Panc1 (cell line): ENCODE measurements around the gene TRIO. TPM values are rescaled to one million over a fixed set of nuclear protein-coding genes. Genes with fewer than 3 reads are reported as not detected.

ENCODE experiments used
- ATAC-seq: fragments of 200-7000 bp; cut with Tn5 transposase; 2 replicates; pipeline ENCODE4 v1.9.1; 2020; ENCODE audit warnings: mild to moderate bottlenecking, moderate library complexity
- BruUV-seq: library from RNA; stranded (reverse); fragments of 400-500 nt; replicated peaks from 2 replicates; lab custom pipeline; 2021; lab: Mats Ljungman, UMichigan
- CTCF ChIA-PET: fragments of 300-600 bp; sonication (Branson Sonifier 250); formaldehyde crosslinking; loops from one replicate; lab custom pipeline; 2022; ENCODE audit warnings: antibody characterized with exemption; lab: Charles Lee
- POLR2A ChIA-PET: fragments of 300-600 bp; sonication (Branson Sonifier 250); formaldehyde crosslinking; loops from one replicate; lab custom pipeline; 2022; ENCODE audit warnings: antibody characterized with exemption; lab: Charles Lee
- DNase-seq: peaks from one replicate; pipeline ENCODE4 v3.0.0-alpha.2; 2010; ENCODE audit warnings: low read depth, low spot score
- H3K27ac ChIP-seq: 2 replicates; pipeline ENCODE4 v1.5.1; 2011; ENCODE audit warnings: mild to moderate bottlenecking, low read length, inconsistent platforms
- H3K27me3 ChIP-seq: fragments of 200-500 bp; sonication (Bioruptor generic); 2 replicates; pipeline ENCODE4 v1.6.0; 2014; ENCODE audit warnings: low read length, inconsistent platforms; ENCODE audit not compliant: control insufficient read depth, insufficient read depth
- H3K36me3 ChIP-seq: fragments of 200-500 bp; sonication (Bioruptor generic); 2 replicates; pipeline ENCODE4 v1.5.1; 2014; ENCODE audit warnings: inconsistent platforms, mild to moderate bottlenecking, low read length, moderate library complexity; ENCODE audit not compliant: control insufficient read depth, insufficient read depth
- H3K4me1 ChIP-seq: 2 replicates; pipeline ENCODE4 v1.5.1; 2011; ENCODE audit warnings: inconsistent platforms, mild to moderate bottlenecking, low read length, moderate library complexity; ENCODE audit not compliant: control insufficient read depth, insufficient read depth
- H3K4me3 ChIP-seq, 2 experiments: 2 replicates each; pipeline ENCODE4 v1.5.1; 2011 to 2012; ENCODE audit warnings: low read depth in 2 of 2, low read length in 2 of 2, mild to moderate bottlenecking in 2 of 2, inconsistent platforms in 1 of 2, moderate library complexity in 1 of 2
- H3K9me3 ChIP-seq: fragments of 200-500 bp; sonication (Bioruptor generic); 2 replicates; pipeline ENCODE4 v1.5.1; 2014; ENCODE audit warnings: low read depth, mild to moderate bottlenecking, inconsistent platforms, low read length, moderate library complexity; ENCODE audit not compliant: control insufficient read depth, insufficient read depth
- CTCF ChIP-seq: fragments of 450-650 bp; IDR thresholded peaks from 2 replicates; pipeline ENCODE4 v1.5.1; 2017; ENCODE audit warnings: mild to moderate bottlenecking
- POLR2AphosphoS5 ChIP-seq: IDR thresholded peaks from 2 replicates; pipeline ENCODE4 v1.6.1; 2012; ENCODE audit warnings: mild to moderate bottlenecking, low read depth, low read length, moderate library complexity
- REST ChIP-seq, 2 experiments: IDR thresholded peaks; 2 replicates each; pipeline ENCODE4 v1.6.1; 2011 to 2012; ENCODE audit warnings: low read depth in 2 of 2, control low read depth in 1 of 2, low read length in 1 of 2, mild to moderate bottlenecking in 1 of 2, moderate library complexity in 1 of 2; ENCODE audit not compliant: insufficient read depth in 1 of 2
- SIN3A ChIP-seq: IDR thresholded peaks from 2 replicates; pipeline ENCODE4 v1.6.1; 2012; ENCODE audit warnings: low read depth, mild to moderate bottlenecking, low read length, moderate library complexity, borderline replicate concordance; ENCODE audit not compliant: insufficient read depth
- TCF7L2 ChIP-seq: IDR thresholded peaks from 2 replicates; pipeline ENCODE4 v1.6.1; 2011; ENCODE audit warnings: mild to moderate bottlenecking, low read depth, low read length, inconsistent platforms
- in situ Hi-C: cut with HindIII; loops from 2 replicates; pipeline ENCODE4 v1.10.0; 2016; ENCODE audit warnings: low sequenced_read_pairs, low pct_unique_long_range_greater_than_20kb
- intact Hi-C: fragments of 100-400 bp; cut with micrococcal nuclease; formaldehyde crosslinking; loops from one replicate; pipeline ENCODE4 v1.10.0; 2022; ENCODE audit not compliant: unreplicated experiment
- total RNA-seq: library from RNA; stranded (reverse); gene quantifications from one replicate; pipeline ENCODE4 v1.2.1, GENCODE V29; 2021; ENCODE audit not compliant: unreplicated experiment

The TRIO gene
- total RNA-seq, 1 experiment from 2014 or later: 349 TPM

GRCh38 chr5:14218897-14219573, 75.9 kb downstream of the TRIO start:
- no peaks in the 10 kb centered on the region for H3K9me3 ChIP-seq
- H3K4me3 ChIP-seq: 0 out of 4 replicates have a peak overlapping the region, but pooled peaks of 1 of the 2 experiments have one; percentile 2
- no peak for TF ChIP-seq REST (IDR thresholded peaks at IDR 0.05; ENCODE audit: insufficient read depth in 1 of 2, low read depth in 2 of 2, low read length in 1 of 2)
- no peak for TF ChIP-seq CTCF
- no peak for TF ChIP-seq TCF7L2
- no peak for TF ChIP-seq SIN3A
- TF ChIP-seq POLR2AphosphoS5: no peak; the same call in 1 of the 2 replicates
- no TSS peak for BruUV-seq
- intact Hi-C loops (no loop called here), in situ Hi-C loops (no loop called here)
- H3K4me1 ChIP-seq: peaks cover 100% of the 10 kb centered on the region
- H3K27ac ChIP-seq: peak overlapping the region; percentile 99
- ATAC-seq (peak; percentile 13), DNase-seq (no peak)
- ChIA-PET POLR2A (no interaction called here), CTCF (interaction anchor here (0.7 kb wide), 1 partner anchor 26 kb away, joined by 3 read pairs; no protein-coding TSS in a partner anchor)
- H3K36me3 ChIP-seq: peaks cover 3% of the 10 kb centered on the region; the same call in 1 of the 2 replicates
- H3K27me3 ChIP-seq: no peaks in the 10 kb centered on the region

- no peaks in the 10 kb centered on the region; the same call in 1 of the 2 replicates for H3K36me3 ChIP-seq
- no TSS peak for BruUV-seq
- DNase-seq: no peak
- CTCF ChIA-PET: interaction anchor here (0.5 kb wide), 1 partner anchor 38 kb away, joined by 6 read pairs; no protein-coding TSS in a partner anchor
- in situ Hi-C loops: no loop called here
- no peak for ATAC-seq
- no peak overlapping the region for H3K4me3 ChIP-seq
- intact Hi-C loops: no loop called here
- no peaks in the 10 kb centered on the region for H3K9me3 ChIP-seq
- no peaks in the 10 kb centered on the region for H3K27me3 ChIP-seq
- TF ChIP-seq TCF7L2 (no peak), CTCF (no peak), SIN3A (no peak), POLR2AphosphoS5 (no peak), REST (IDR thresholded peaks at IDR 0.05; ENCODE audit: insufficient read depth in 1 of 2, low read depth in 2 of 2, low read length in 1 of 2) (no peak)
- POLR2A ChIA-PET: no interaction called here
- H3K4me1 ChIP-seq: peaks cover 100% of the 10 kb centered on the region
- peak overlapping the region; percentile 99 for H3K27ac ChIP-seq
Observed at GRCh38 chr5:14219800-14220512, 76.8 kb downstream of the TRIO start.
